MG63 (cell line): Measurements from ENCODE around the gene TTLL11. TPM values are rescaled to one million over a fixed set of nuclear protein-coding genes. Genes with fewer than 3 reads are reported as not detected.
"Not testable (repeated sequence)": the region's sequence is repeated elsewhere in the genome, so short reads cannot be mapped to it uniquely, and the experiment has no call there.

ENCODE experiments used
- DNase-seq: peaks from one replicate; pipeline ENCODE4 v3.0.0-alpha.2; 2020
- H3K27me3 ChIP-seq: fragments of 250-450 bp; sonication (Bioruptor Pico); 2 replicates; pipeline ENCODE4 v1.5.1; 2020; ENCODE audit warnings: mild to moderate bottlenecking, moderate library complexity
- H3K36me3 ChIP-seq: fragments of 250-450 bp; sonication (Bioruptor Pico); 2 replicates; pipeline ENCODE4 v1.5.1; 2020; ENCODE audit warnings: mild to moderate bottlenecking, moderate library complexity
- H3K4me3 ChIP-seq: fragments of 250-450 bp; sonication (Bioruptor Pico); 2 replicates; pipeline ENCODE4 v1.5.1; 2020; ENCODE audit warnings: mild to moderate bottlenecking, moderate library complexity
- H3K9me3 ChIP-seq: fragments of 250-450 bp; sonication (Bioruptor Pico); 2 replicates; pipeline ENCODE4 v1.5.1; 2020; ENCODE audit warnings: mild to moderate bottlenecking, moderate library complexity
- total RNA-seq: library from RNA; depleted of rRNA; stranded (reverse); fragments of >200 nt; shearing (Covaris generic); gene quantifications from 2 replicates; pipeline ENCODE4 v1.2.3, GENCODE V29; 2014; ENCODE audit warnings: low replicate concordance

TTLL11 gene
- total RNA-seq, 1 experiment from 2014 or later = 3.2 TPM

- Histone ChIP-seq H3K9me3 (no peaks in the 10 kb centered on the region), H3K27me3 (no peaks in the 10 kb centered on the region), H3K4me3 (no peak overlapping the region), H3K36me3 (no peaks in the 10 kb centered on the region)
- DNase-seq = no peak
Observed at GRCh38 chr9:121987314-121987713, 105.8 kb downstream of the TTLL11 start.

- H3K36me3 ChIP-seq = no peaks in the 10 kb centered on the region
Observed at GRCh38 chr9:121985792-121986494, 107.2 kb downstream of the TTLL11 start.

GRCh38 chr9:121984726-121985402 lies 108.2 kb downstream of the TTLL11 start:
- Histone ChIP-seq H3K27me3 (no peaks in the 10 kb centered on the region), H3K9me3 (0 out of 2 replicates have a peak, but pooled peaks cover 2% of the 10 kb centered on the region), H3K4me3 (no peak overlapping the region), H3K36me3 (no peaks in the 10 kb centered on the region)
- peak; percentile 53 for DNase-seq

More at GRCh38 chr9:121985792-121986494, 107.2 kb downstream of the TTLL11 start:
- peak; percentile 42 for DNase-seq
- Histone ChIP-seq H3K27me3 (no peaks in the 10 kb centered on the region), H3K4me3 (no peak overlapping the region), H3K9me3 (no peaks in the 10 kb centered on the region)

GRCh38 chr9:121983736-121984135 lies 109.4 kb downstream of the TTLL11 start:
- no peak for DNase-seq
- Histone ChIP-seq H3K9me3 (0 out of 2 replicates have a peak, but pooled peaks cover 2% of the 10 kb centered on the region), H3K27me3 (no peaks in the 10 kb centered on the region), H3K4me3 (no peak overlapping the region), H3K36me3 (no peaks in the 10 kb centered on the region)

- no peak for DNase-seq
- Histone ChIP-seq H3K27me3 (no peaks in the 10 kb centered on the region), H3K9me3 (0 out of 2 replicates have a peak, but pooled peaks cover 2% of the 10 kb centered on the region), H3K36me3 (no peaks in the 10 kb centered on the region), H3K4me3 (no peak overlapping the region)
Observed at GRCh38 chr9:121981118-121981883, 111.8 kb downstream of the TTLL11 start.

- not testable (repeated sequence) for H3K36me3 ChIP-seq, H3K4me3 ChIP-seq, H3K9me3 ChIP-seq, DNase-seq, H3K27me3 ChIP-seq
Observed at GRCh38 chr9:121980665-121981064, 112.4 kb downstream of the TTLL11 start.

- no peaks in the 10 kb centered on the region for H3K36me3 ChIP-seq
- DNase-seq = no peak
- no peaks in the 10 kb centered on the region for H3K27me3 ChIP-seq
- H3K4me3 ChIP-seq = no peak overlapping the region
- H3K9me3 ChIP-seq = 0 out of 2 replicates have a peak, but pooled peaks cover 2% of the 10 kb centered on the region
Observed at GRCh38 chr9:121979736-121980135, 113.4 kb downstream of the TTLL11 start.

GRCh38 chr9:121976751-121977150 lies 116.4 kb downstream of the TTLL11 start:
- 0 out of 2 replicates have a peak, but pooled peaks cover 2% of the 10 kb centered on the region for H3K9me3 ChIP-seq
- no peaks in the 10 kb centered on the region; the same call in 1 of the 2 replicates for H3K36me3 ChIP-seq
- H3K4me3 ChIP-seq = no peak overlapping the region
- DNase-seq = no peak
- H3K27me3 ChIP-seq = no peaks in the 10 kb centered on the region

- Histone ChIP-seq H3K27me3 (no peaks in the 10 kb centered on the region), H3K9me3 (0 out of 2 replicates have a peak, but pooled peaks cover 2% of the 10 kb centered on the region), H3K36me3 (no peaks in the 10 kb centered on the region; the same call in 1 of the 2 replicates), H3K4me3 (no peak overlapping the region)
- DNase-seq = no peak
Observed at GRCh38 chr9:121975801-121976277, 117.3 kb downstream of the TTLL11 start.

- Histone ChIP-seq H3K27me3 (no peaks in the 10 kb centered on the region), H3K9me3 (no peaks in the 10 kb centered on the region), H3K4me3 (no peak overlapping the region), H3K36me3 (no peaks in the 10 kb centered on the region; the same call in 1 of the 2 replicates)
- no peak for DNase-seq
Observed at GRCh38 chr9:121974421-121974820, 118.7 kb downstream of the TTLL11 start.

- Histone ChIP-seq H3K36me3 (no peaks in the 10 kb centered on the region; the same call in none of the 2 replicates), H3K27me3 (no peaks in the 10 kb centered on the region), H3K4me3 (no peak overlapping the region), H3K9me3 (no peaks in the 10 kb centered on the region)
- DNase-seq = peak; percentile 97
Observed at GRCh38 chr9:121972501-121972981, 120.6 kb downstream of the TTLL11 start.

- no peak for DNase-seq
- H3K4me3 ChIP-seq = no peak overlapping the region
- no peaks in the 10 kb centered on the region for H3K9me3 ChIP-seq
- no peaks in the 10 kb centered on the region for H3K27me3 ChIP-seq
- no peaks in the 10 kb centered on the region; the same call in none of the 2 replicates for H3K36me3 ChIP-seq
Observed at GRCh38 chr9:121968056-121968455, 125.1 kb downstream of the TTLL11 start.

- H3K4me3 ChIP-seq = no peak overlapping the region
- no peaks in the 10 kb centered on the region for H3K9me3 ChIP-seq
- no peaks in the 10 kb centered on the region; the same call in 1 of the 2 replicates for H3K36me3 ChIP-seq
- no peak for DNase-seq
- H3K27me3 ChIP-seq = no peaks in the 10 kb centered on the region
Observed at GRCh38 chr9:121966706-121967105, 126.4 kb downstream of the TTLL11 start.

GRCh38 chr9:121963528-121963995 lies 129.5 kb downstream of the TTLL11 start:
- no peaks in the 10 kb centered on the region for H3K27me3 ChIP-seq
- H3K9me3 ChIP-seq = no peaks in the 10 kb centered on the region
- no peak overlapping the region for H3K4me3 ChIP-seq
- H3K36me3 ChIP-seq = no peaks in the 10 kb centered on the region; the same call in 1 of the 2 replicates
- no peak for DNase-seq

- H3K27me3 ChIP-seq = no peaks in the 10 kb centered on the region
- no peaks in the 10 kb centered on the region for H3K9me3 ChIP-seq
- DNase-seq = no peak
- no peak overlapping the region for H3K4me3 ChIP-seq
- no peaks in the 10 kb centered on the region; the same call in 1 of the 2 replicates for H3K36me3 ChIP-seq
Observed at GRCh38 chr9:121962421-121962820, 130.7 kb downstream of the TTLL11 start.

- no peak for DNase-seq
- no peaks in the 10 kb centered on the region for H3K9me3 ChIP-seq
- no peaks in the 10 kb centered on the region for H3K36me3 ChIP-seq
- H3K4me3 ChIP-seq = no peak overlapping the region
- no peaks in the 10 kb centered on the region for H3K27me3 ChIP-seq
Observed at GRCh38 chr9:121960665-121961064, 132.4 kb downstream of the TTLL11 start.
